GM10266 (cell line): ENCODE results near the gene BOK.

ENCODE experiments used
- DNase-seq: peaks from one replicate; pipeline ENCODE4 v3.0.0; 2012; ENCODE audit errors: extremely low spot score
- CTCF ChIP-seq: IDR thresholded peaks from 2 replicates; pipeline ENCODE4 v1.5.1; 2012; ENCODE audit warnings: mild to moderate bottlenecking, low read depth; ENCODE audit not compliant: control insufficient read depth, insufficient read depth; ENCODE audit errors: missing control alignments

The BOK gene

GRCh38 chr2:241619597-241620418, 61.3 kb downstream of the BOK start:
- TF ChIP-seq CTCF = no peak
- DNase-seq = no peak

- no peak for TF ChIP-seq CTCF
- DNase-seq = no peak
Measured at GRCh38 chr2:241620419-241620769, 61.8 kb downstream of the BOK start.
